Mesenchymal stem cell (in vitro differentiated cells and primary cell): ENCODE results near the gene P2RX3. TPM values are rescaled to one million over a fixed set of nuclear protein-coding genes. Genes with fewer than 3 reads are reported as not detected.

Experiments used
- DNase-seq: peaks from one replicate; pipeline ENCODE4 v3.0.0-alpha.2; 2013
- H2AFZ ChIP-seq: one replicate; pipeline ENCODE4 v1.6.1; 2013; ENCODE audit warnings: low read depth, mild to moderate bottlenecking, control low read depth, inconsistent platforms, low read length, moderate library complexity
- H2AK5ac ChIP-seq: 2 replicates; pipeline ENCODE4 v1.6.1; 2013; ENCODE audit warnings: low read length, moderate library complexity, mild to moderate bottlenecking, inconsistent platforms; ENCODE audit not compliant: severe bottlenecking
- H2BK120ac ChIP-seq: one replicate; pipeline ENCODE4 v1.6.1; 2013; ENCODE audit warnings: low read depth, mild to moderate bottlenecking, inconsistent platforms, low read length, moderate library complexity
- H2BK12ac ChIP-seq, 2 experiments: one replicate each; pipeline ENCODE4 v1.6.1; 2013; ENCODE audit warnings: inconsistent platforms in 2 of 2, low read length in 2 of 2, mild to moderate bottlenecking in 2 of 2, moderate library complexity in 2 of 2, control low read depth in 1 of 2
- H2BK15ac ChIP-seq: one replicate; pipeline ENCODE4 v1.6.1; 2013; ENCODE audit warnings: mild to moderate bottlenecking, low read depth, inconsistent platforms; ENCODE audit not compliant: poor library complexity, severe bottlenecking
- H2BK5ac ChIP-seq: 2 replicates; pipeline ENCODE4 v1.6.1; 2013; ENCODE audit warnings: low read depth, mild to moderate bottlenecking, low read length, control low read depth, inconsistent platforms; ENCODE audit not compliant: poor library complexity, severe bottlenecking
- H3K14ac ChIP-seq, 2 experiments: one replicate each; pipeline ENCODE4 v1.6.1; 2013; ENCODE audit warnings: inconsistent platforms in 2 of 2, low read length in 2 of 2, control low read depth in 1 of 2, mild to moderate bottlenecking in 1 of 2, moderate library complexity in 1 of 2
- H3K18ac ChIP-seq, 2 experiments: one replicate each; pipeline ENCODE4 v1.6.1; 2013; ENCODE audit warnings: inconsistent platforms in 2 of 2, low read length in 2 of 2, control low read depth in 1 of 2, low read depth in 1 of 2, mild to moderate bottlenecking in 1 of 2
- H3K23ac ChIP-seq, 2 experiments: one replicate each; pipeline ENCODE4 v1.6.1; 2013; ENCODE audit warnings: inconsistent platforms in 2 of 2, low read length in 2 of 2, mild to moderate bottlenecking in 2 of 2, moderate library complexity in 2 of 2, control low read depth in 1 of 2
- H3K27ac ChIP-seq: 2 replicates; pipeline ENCODE4 v1.5.1; 2013; ENCODE audit warnings: mild to moderate bottlenecking, moderate library complexity, low read length, control low read depth, inconsistent platforms; ENCODE audit not compliant: poor library complexity, severe bottlenecking
- H3K27me3 ChIP-seq, 2 experiments: 2 replicates each; pipeline versions ENCODE4 v1.6.1 to v1.7.0; 2013; ENCODE audit warnings: low read length in 2 of 2, mild to moderate bottlenecking in 2 of 2, moderate library complexity in 2 of 2, control low read depth in 1 of 2, inconsistent platforms in 1 of 2; ENCODE audit not compliant: control insufficient read depth in 1 of 2, insufficient read depth in 1 of 2
- H3K36me3 ChIP-seq, 2 experiments: 2 replicates each; pipeline versions ENCODE4 v1.6.1 to v1.7.0; 2013; ENCODE audit warnings: low read length in 2 of 2, control low read depth in 1 of 2, inconsistent platforms in 1 of 2, low read depth in 1 of 2, mild to moderate bottlenecking in 1 of 2; ENCODE audit not compliant: insufficient read depth in 2 of 2, control insufficient read depth in 1 of 2
- H3K4ac ChIP-seq, 2 experiments: one replicate each; pipeline ENCODE4 v1.6.1; 2013; ENCODE audit warnings: inconsistent platforms in 2 of 2, low read length in 2 of 2, mild to moderate bottlenecking in 2 of 2, moderate library complexity in 2 of 2, control low read depth in 1 of 2, low read depth in 1 of 2
- H3K4me1 ChIP-seq: 2 replicates; pipeline ENCODE4 v1.6.1; 2013; ENCODE audit warnings: low read depth, low read length, control low read depth; ENCODE audit not compliant: control insufficient read depth, insufficient read depth
- H3K4me2 ChIP-seq: 2 replicates; pipeline ENCODE4 v1.6.1; 2013; ENCODE audit warnings: low read length, mild to moderate bottlenecking, inconsistent platforms; ENCODE audit not compliant: poor library complexity, severe bottlenecking
- H3K4me3 ChIP-seq, 2 experiments: 2 replicates each; pipeline versions ENCODE4 v1.5.1 to v1.7.0; 2013; ENCODE audit warnings: low read length in 2 of 2, mild to moderate bottlenecking in 2 of 2, control low read depth in 1 of 2, low read depth in 1 of 2; ENCODE audit not compliant: insufficient read depth in 1 of 2
- H3K79me1 ChIP-seq: replicated peaks from 2 replicates; pipeline ENCODE4 v1.6.1; 2013; ENCODE audit warnings: mild to moderate bottlenecking, control low read depth, low read length, inconsistent platforms; ENCODE audit not compliant: poor library complexity, severe bottlenecking
- H3K9ac ChIP-seq: 2 replicates; pipeline ENCODE4 v1.7.0; 2013; ENCODE audit warnings: mild to moderate bottlenecking, low read length, moderate library complexity
- H3K9me3 ChIP-seq: 2 replicates; pipeline ENCODE4 v1.7.0; 2013; ENCODE audit warnings: mild to moderate bottlenecking, low read length; ENCODE audit not compliant: control insufficient read depth
- H4K8ac ChIP-seq: one replicate; pipeline ENCODE4 v1.6.1; 2013; ENCODE audit warnings: inconsistent platforms, mild to moderate bottlenecking, low read length, moderate library complexity
- H4K91ac ChIP-seq: one replicate; pipeline ENCODE4 v1.6.1; 2013; ENCODE audit warnings: mild to moderate bottlenecking, low read length, inconsistent platforms
- WGBS: methylation state at CpG from one replicate; pipeline ENCODE4 v1.1.7; 2013; ENCODE audit warnings: mixed read lengths; 5-methylcytosine and 5-hydroxymethylcytosine counted together
- polyA plus RNA-seq, 2 experiments: library from polyadenylated mRNA; stranded (reverse); fragments of 200-250 nt; gene quantifications; one replicate each; pipeline ENCODE4 v1.2.3, GENCODE V29; 2013

The P2RX3 gene
- not detected for polyA plus RNA-seq (2013, experiment 1 of 2)
- not detected for polyA plus RNA-seq (2013, experiment 2 of 2)

- 43% methylated on average over 4 of the region's 4 CpGs for WGBS
- Histone ChIP-seq H2BK12ac (no peak within 1 kb of the TSS), H4K8ac (no peak within 1 kb of the TSS), H3K14ac (no peak within 1 kb of the TSS), H3K36me3 (peaks cover 3 to 10% of the 10 kb centered on the region in 2 experiments), H3K27me3 (peaks cover 24 to 39% of the 10 kb centered on the region in 2 experiments), H3K23ac (no peak within 1 kb of the TSS), H2BK120ac (no peak within 1 kb of the TSS), H2AFZ (no peak within 1 kb of the TSS), H2AK5ac (no peak within 1 kb of the TSS), H3K27ac (no peak within 1 kb of the TSS), H4K91ac (no peak within 1 kb of the TSS), H3K4me3 (no peak within 1 kb of the TSS), H2BK15ac (no peak within 1 kb of the TSS), H3K4me2 (no peak within 1 kb of the TSS), H3K9me3 (no peaks in the 10 kb centered on the region), H3K18ac (no peak within 1 kb of the TSS), H3K79me1 (peaks cover 2% of the 10 kb centered on the region), H2BK5ac (no peak within 1 kb of the TSS), H3K4me1 (peaks cover 8% of the 10 kb centered on the region), H3K9ac (no peak within 1 kb of the TSS), H3K4ac (no peak within 1 kb of the TSS)
- no peak for DNase-seq
Measured at GRCh38 chr11:57338142-57338541, at the start of gene P2RX3. Gene P2RX3, plus strand, starts transcription at chr11:57338352. Its CDS starts 199 bp downstream, at chr11:57338551.

- Histone ChIP-seq H3K18ac (peak overlapping the region in 1 of 2 experiments; percentile 24), H4K8ac (peak overlapping the region; percentile 12), H3K9ac (peak overlapping the region; percentile 74), H3K4me2 (no peak overlapping the region), H2AK5ac (no peak overlapping the region), H2AFZ (no peak overlapping the region), H3K23ac (no peak overlapping the region), H3K27ac (no peak overlapping the region), H2BK12ac (no peak overlapping the region), H3K27me3 (no peaks in the 10 kb centered on the region), H2BK5ac (no peak overlapping the region), H3K14ac (no peak overlapping the region), H4K91ac (no peak overlapping the region), H3K79me1 (no peaks in the 10 kb centered on the region), H3K4ac (no peak overlapping the region), H2BK120ac (no peak overlapping the region), H2BK15ac (peak overlapping the region; percentile 44), H3K9me3 (no peaks in the 10 kb centered on the region), H3K4me1 (peaks cover 14% of the 10 kb centered on the region), H3K4me3 (peak overlapping the region in 1 of 2 experiments; percentile 4), H3K36me3 (peaks cover 0 to 3% of the 10 kb centered on the region in 2 experiments)
- peak; percentile 56 for DNase-seq
- WGBS, result 18% methylated on average over 11 of the region's 11 CpGs
Measured at GRCh38 chr11:57288771-57289579, 49.2 kb upstream of the P2RX3 start.

- H3K27ac ChIP-seq, result no peak overlapping the region
- H3K4me3 ChIP-seq, result no peak overlapping the region
- no peak overlapping the region for H3K4ac ChIP-seq
- H2AFZ ChIP-seq, result no peak overlapping the region
- DNase-seq, result peak; percentile 39
- H3K9me3 ChIP-seq, result no peaks in the 10 kb centered on the region
- no peak overlapping the region for H2BK15ac ChIP-seq
- no peak overlapping the region for H3K18ac ChIP-seq
- H3K36me3 ChIP-seq, result peaks cover 0 to 3% of the 10 kb centered on the region in 2 experiments
- no peaks in the 10 kb centered on the region for H3K27me3 ChIP-seq
- no peaks in the 10 kb centered on the region for H3K79me1 ChIP-seq
- no CpG with 5 or more reads among the region's 1 CpG for WGBS
- H3K14ac ChIP-seq, result no peak overlapping the region
- peak overlapping the region; percentile 74 for H3K9ac ChIP-seq
- H2BK5ac ChIP-seq, result no peak overlapping the region
- peaks cover 17% of the 10 kb centered on the region for H3K4me1 ChIP-seq
- no peak overlapping the region for H4K8ac ChIP-seq
- H3K23ac ChIP-seq, result no peak overlapping the region
- H2AK5ac ChIP-seq, result no peak overlapping the region
- H3K4me2 ChIP-seq, result no peak overlapping the region
- no peak overlapping the region for H4K91ac ChIP-seq
- no peak overlapping the region for H2BK120ac ChIP-seq
- no peak overlapping the region for H2BK12ac ChIP-seq
Measured at GRCh38 chr11:57290288-57290687, 47.9 kb upstream of the P2RX3 start.

DNA sequence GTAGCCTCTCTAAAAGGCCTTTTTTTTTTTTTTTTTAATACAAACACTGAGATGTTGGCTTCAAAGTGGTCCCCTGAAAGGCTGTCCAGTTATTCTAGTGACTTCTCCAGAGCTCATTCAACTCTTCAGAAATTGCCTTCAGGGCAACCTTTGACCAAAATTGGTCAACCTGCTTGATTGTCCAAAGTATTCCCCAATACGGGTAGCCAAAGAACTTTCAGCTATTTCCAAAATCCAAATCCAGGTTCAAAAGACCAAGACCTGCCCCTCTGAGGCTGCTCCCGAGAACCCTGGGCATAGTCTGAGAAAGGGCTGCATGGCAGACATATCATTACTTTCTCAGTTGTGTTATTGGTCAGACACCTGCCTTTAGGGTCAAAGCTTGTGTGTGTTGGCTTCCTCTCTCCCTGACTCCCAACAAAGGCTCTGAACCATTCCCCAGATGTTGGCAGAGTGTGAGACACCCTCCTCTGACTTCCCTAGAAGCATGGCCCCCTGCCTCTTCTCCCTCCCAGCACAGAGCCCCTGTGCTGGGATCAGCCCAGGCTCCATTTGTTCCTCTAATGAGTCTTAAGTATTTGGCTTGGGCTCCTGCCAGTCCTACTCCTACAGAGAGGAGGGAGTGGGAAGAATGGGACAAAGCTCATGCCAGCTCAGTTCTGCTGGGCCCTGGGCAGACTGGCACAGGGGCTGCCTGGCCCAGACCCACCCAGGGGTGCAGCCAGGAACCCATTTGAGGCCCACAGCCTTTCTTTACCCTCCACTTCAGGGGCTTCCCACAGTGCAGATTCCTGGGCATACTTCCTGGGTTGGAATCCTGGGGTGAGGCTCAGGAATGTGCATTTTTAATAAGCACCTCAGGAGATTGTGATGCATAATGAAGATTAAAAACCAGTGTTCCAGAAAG lies 43.7 kb upstream of the P2RX3 start:
- no peak for DNase-seq
- Histone ChIP-seq H2AFZ (no peak overlapping the region), H2BK15ac (no peak overlapping the region), H3K9ac (no peak overlapping the region), H4K8ac (no peak overlapping the region), H2AK5ac (no peak overlapping the region), H3K4ac (no peak overlapping the region), H4K91ac (no peak overlapping the region), H2BK120ac (no peak overlapping the region), H3K27ac (peak overlapping the region; percentile 50), H3K4me2 (no peak overlapping the region), H3K4me3 (no peak overlapping the region), H2BK5ac (no peak overlapping the region), H3K36me3 (peaks cover 25 to 39% of the 10 kb centered on the region in 2 experiments), H3K27me3 (no peaks in the 10 kb centered on the region), H3K4me1 (peaks cover 7% of the 10 kb centered on the region), H3K79me1 (no peaks in the 10 kb centered on the region), H3K23ac (no peak overlapping the region), H2BK12ac (no peak overlapping the region), H3K14ac (no peak overlapping the region), H3K18ac (no peak overlapping the region), H3K9me3 (peaks cover 6% of the 10 kb centered on the region)
- 100% methylated on average over 1 of the region's 2 CpGs for WGBS
